NCI-H526 treated with DMSO at 0.1 percent for 48 hours (cell line): ENCODE measurements around the gene ZNF511.
A peak's percentile ranks its signal among the peaks of the same experiment; 100 is the strongest.
"Not testable (repeated sequence)": the region's sequence is repeated elsewhere in the genome, so short reads cannot be mapped to it uniquely, and the experiment has no call there.

Experiments used
- DNase-seq: peaks from one replicate; lab custom pipeline; 2025; lab: John Stamatoyannopoulos, UW

Gene ZNF511

GRCh38 chr10:133308421-133309099 lies at the start of gene ZNF511, which contains the start of gene TUBGCP2:
ZNF511 (plus strand) TSS chr10:133308914; CDS start chr10:133308944, 30 bp downstream.
TUBGCP2 (minus strand) TSS chr10:133308872; CDS start chr10:133302941, 5,931 bp downstream.
- DNase-seq = no peak

- no peak for DNase-seq
Observed at GRCh38 chr10:133259602-133259989, 49.1 kb upstream of the ZNF511 start.

GRCh38 chr10:133260895-133261725 lies 47.6 kb upstream of the ZNF511 start:
- DNase-seq = no peak

- DNase-seq = peak; percentile 23
Observed at GRCh38 chr10:133261726-133262325, 46.9 kb upstream of the ZNF511 start.

GRCh38 chr10:133262696-133263095 lies 46.0 kb upstream of the ZNF511 start:
- DNase-seq = no peak

GRCh38 chr10:133263674-133264073 lies 45.0 kb upstream of the ZNF511 start:
- DNase-seq = no peak

GRCh38 chr10:133264461-133264860 lies 44.3 kb upstream of the ZNF511 start:
- DNase-seq = no peak

- not testable (repeated sequence) for DNase-seq
Observed at GRCh38 chr10:133265052-133265451, 43.7 kb upstream of the ZNF511 start.

- DNase-seq = no peak
Observed at GRCh38 chr10:133266056-133266795, 42.5 kb upstream of the ZNF511 start.

GRCh38 chr10:133267293-133267692 lies 41.4 kb upstream of the ZNF511 start:
- no peak for DNase-seq

GRCh38 chr10:133267829-133268228 lies 40.9 kb upstream of the ZNF511 start:
- no peak for DNase-seq

GRCh38 chr10:133268532-133268931 lies 40.2 kb upstream of the ZNF511 start:
- no peak for DNase-seq

GRCh38 chr10:133269367-133269766 lies 39.3 kb upstream of the ZNF511 start:
- no peak for DNase-seq

GRCh38 chr10:133270204-133270603 lies 38.5 kb upstream of the ZNF511 start:
- DNase-seq = no peak

GRCh38 chr10:133270773-133271297 lies 37.9 kb upstream of the ZNF511 start:
- no peak for DNase-seq

- no peak for DNase-seq
Observed at GRCh38 chr10:133271521-133272300, 37.0 kb upstream of the ZNF511 start.

- DNase-seq = no peak
Observed at GRCh38 chr10:133272301-133272963, 36.3 kb upstream of the ZNF511 start.

- DNase-seq = no peak
Observed at GRCh38 chr10:133272964-133273420, 35.7 kb upstream of the ZNF511 start.

GRCh38 chr10:133273534-133274143 lies 35.1 kb upstream of the ZNF511 start:
- no peak for DNase-seq
